GM12878 (cell line): Measurements from ENCODE around the gene KIFBP. TPM values are rescaled to one million over a fixed set of nuclear protein-coding genes. Genes with fewer than 3 reads are reported as not detected.

Source experiments
- ASH2L ChIP-seq: fragments of 300-600, 200-600 bp; sonication (generic); IDR thresholded peaks from 2 replicates; pipeline ENCODE4 v1.6.1; 2017; ENCODE audit warnings: low read depth, mild to moderate bottlenecking, borderline replicate concordance
- ATF2 ChIP-seq: IDR thresholded peaks from 2 replicates; pipeline ENCODE4 v1.6.1; 2012; ENCODE audit warnings: low read length, inconsistent platforms
- BCL3 ChIP-seq: IDR thresholded peaks from 2 replicates; pipeline ENCODE4 v1.6.1; 2011; ENCODE audit warnings: borderline replicate concordance, low read depth, mild to moderate bottlenecking, moderate library complexity, low read length; ENCODE audit not compliant: insufficient read depth, poor library complexity, severe bottlenecking
- CHD2 ChIP-seq: IDR thresholded peaks from 2 replicates; pipeline ENCODE4 v1.6.1; 2011; ENCODE audit warnings: low read depth, low read length, improper control_type of control experiment, borderline replicate concordance
- EED ChIP-seq: sonication (generic); IDR thresholded peaks from 2 replicates; pipeline ENCODE4 v1.6.1; 2016; ENCODE audit warnings: antibody characterized with exemption, low read depth
- ETV6 ChIP-seq, 2 experiments: fragments of 450-650 bp in 1 of 2; IDR thresholded peaks in 1 of 2; conservative IDR thresholded peaks in 1 of 2; 2 replicates each; pipeline ENCODE4 v1.6.1; 2014; ENCODE audit warnings: antibody characterized with exemption in 1 of 2, borderline replicate concordance in 1 of 2, low read depth in 1 of 2, mild to moderate bottlenecking in 1 of 2, moderate library complexity in 1 of 2
- FOS ChIP-seq: IDR thresholded peaks from 3 replicates; pipeline ENCODE4 v1.6.1; 2011; ENCODE audit warnings: borderline replicate concordance; ENCODE audit not compliant: insufficient read length; ENCODE audit errors: extremely low read depth
- GABPA ChIP-seq: IDR thresholded peaks from 2 replicates; pipeline ENCODE4 v1.6.1; 2014; ENCODE audit warnings: antibody characterized with exemption, low read depth, mild to moderate bottlenecking, inconsistent platforms
- HDAC2 ChIP-seq: fragments of 200-600 bp; sonication (generic); IDR thresholded peaks from 2 replicates; pipeline ENCODE4 v1.6.1; 2017
- IRF4 ChIP-seq: IDR thresholded peaks from 2 replicates; pipeline ENCODE4 v1.6.1; 2011; ENCODE audit warnings: low read depth, low read length
- MTA2 ChIP-seq: fragments of 450-650 bp; IDR thresholded peaks from 2 replicates; pipeline ENCODE4 v1.6.1; 2016; ENCODE audit warnings: low read depth, mild to moderate bottlenecking, moderate library complexity
- NR2C2 ChIP-seq: IDR thresholded peaks from 2 replicates; pipeline ENCODE4 v1.6.1; 2011; ENCODE audit warnings: borderline replicate concordance, low read depth; ENCODE audit not compliant: control insufficient read depth, insufficient read length
- NR2F1 ChIP-seq: fragments of 450-650 bp; conservative IDR thresholded peaks from 2 replicates; pipeline ENCODE4 v1.6.1; 2017; ENCODE audit warnings: mild to moderate bottlenecking
- PAX8 ChIP-seq: fragments of 450-650 bp; IDR thresholded peaks from 2 replicates; pipeline ENCODE4 v1.6.1; 2017; ENCODE audit warnings: mild to moderate bottlenecking, moderate library complexity
- PKNOX1 ChIP-seq: fragments of 450-650 bp; IDR thresholded peaks from 2 replicates; pipeline ENCODE4 v1.6.1; 2016; ENCODE audit warnings: mild to moderate bottlenecking
- POLR2A ChIP-seq: IDR thresholded peaks from 2 replicates; pipeline ENCODE4 v1.6.1; 2011; ENCODE audit warnings: low read depth, mild to moderate bottlenecking, low read length
- SIN3A ChIP-seq: IDR thresholded peaks from 2 replicates; pipeline ENCODE4 v1.6.1; 2012; ENCODE audit warnings: low read depth, low read length, improper control_type of control experiment
- SKIL ChIP-seq: fragments of 450-650 bp; IDR thresholded peaks from 2 replicates; pipeline ENCODE4 v1.6.1; 2017; ENCODE audit warnings: mild to moderate bottlenecking, low read depth, inconsistent platforms; ENCODE audit not compliant: poor library complexity, severe bottlenecking
- SRF ChIP-seq, 2 experiments: IDR thresholded peaks; 2 replicates each; pipeline ENCODE4 v1.6.1; 2011; ENCODE audit warnings: low read depth in 2 of 2, low read length in 2 of 2, mild to moderate bottlenecking in 1 of 2, moderate library complexity in 1 of 2
- SUZ12 ChIP-seq: fragments of 200-600 bp; sonication (generic); IDR thresholded peaks from one replicate; pipeline ENCODE4 v1.6.1; 2018; ENCODE audit warnings: antibody characterized with exemption, mild to moderate bottlenecking; ENCODE audit not compliant: unreplicated experiment
- USF2 ChIP-seq: IDR thresholded peaks from 2 replicates; pipeline ENCODE4 v1.6.1; 2011; ENCODE audit warnings: low read depth, low read length, improper control_type of control experiment, borderline replicate concordance
- YY1 ChIP-seq: IDR thresholded peaks from 2 replicates; pipeline ENCODE4 v1.6.1; 2011; ENCODE audit warnings: low read depth, mild to moderate bottlenecking, low read length
- ZNF207 ChIP-seq: fragments of 450-650 bp; IDR thresholded peaks from 2 replicates; pipeline ENCODE4 v1.6.1; 2014; ENCODE audit warnings: antibody characterized with exemption, mild to moderate bottlenecking, borderline replicate concordance
- polyA plus RNA-seq, 11 experiments: library from polyadenylated mRNA; depleted of rRNA in 4 of 11; unstranded in 6 of 11; stranded (reverse) in 5 of 11; fragments of >200 nt; fragmentation: Nextera tagmentation in 4 of 11; fragmentation: Illumina TruSeq in 1 of 11; extraction: Ambion mirVana in 4 of 11; extraction: Trizol in 1 of 11; gene quantifications; 1 replicate in 1 of 11; 2 replicates in 10 of 11; pipeline versions ENCODE4 v1.2.1 to v1.2.3, GENCODE V29; 2011 to 2016; ENCODE audit warnings: inconsistent platforms in 2 of 11, missing spikeins in 2 of 11, low read depth in 1 of 11
- total RNA-seq, 4 experiments: library from RNA; depleted of rRNA in 3 of 4; stranded (reverse); fragments of >200 nt in 3 of 4; fragmentation: Illumina TruSeq in 1 of 4; extraction: Trizol in 1 of 4; gene quantifications; 2 replicates each; pipeline versions ENCODE4 v1.2.1 to v1.2.3, GENCODE V29; 2013 to 2021

The KIFBP gene
- total and polyA plus RNA-seq, 10 of the 15 experiments (the other 5 are each of a cell fraction or from before 2014, with no cell fraction given): 8.6 to 29.5 (median 18.7) TPM

- TF ChIP-seq SKIL (peak; percentile 39), ASH2L (no peak), PKNOX1 (peak; percentile 37; the same call in 1 of the 2 replicates), ZNF207 (peak; percentile 90; the same call in 1 of the 2 replicates), PAX8 (no peak), ATF2 (peak; percentile 36; the same call in 1 of the 2 replicates), BCL3 (no peak), USF2 (no peak), SUZ12 (no peak), CHD2 (no peak), NR2C2 (no peak), IRF4 (peak; percentile 16; the same call in 1 of the 2 replicates), EED (0 out of 2 replicates have a peak, but pooled peaks have one; percentile 14), YY1 (peak; percentile 86), MTA2 (no peak), POLR2A (peak; percentile 94), SRF (IDR thresholded peaks at IDR 0.05; ENCODE audit: low read depth in 2 of 2, low read length in 2 of 2) (0 out of 4 replicates have a peak, but pooled peaks of 1 of the 2 experiments have one; percentile 9), FOS (no peak), NR2F1 (no peak), SIN3A (peak; percentile 96), GABPA (peak; percentile 98), HDAC2 (0 out of 2 replicates have a peak, but pooled peaks have one; percentile 35), ETV6 (conservative IDR thresholded peaks at IDR 0.05 in 1 of 2, IDR thresholded peaks at IDR 0.05 in 1 of 2; ENCODE audit: borderline replicate concordance in 1 of 2, low read depth in 1 of 2) (peak in 1 of 2 experiments; percentile 98; a peak in 2 of 4 replicates)
Observed at GRCh38 chr10:68955832-68956532, 32.6 kb upstream of the KIFBP start, which contains the start of gene DDX21 (continued).
